Fibroblast of skin of right quadriceps (primary cell): ENCODE results near the gene ZNF341.

Source experiments
- DNase-seq: peaks from one replicate; pipeline ENCODE4 v3.0.0-alpha.2; 2013

The ZNF341 gene

GRCh38 chr20:33702861-33703260 lies 28.9 kb upstream of the ZNF341 start:
- no peak for DNase-seq

GRCh38 chr20:33703498-33704137 lies 28.2 kb upstream of the ZNF341 start:
- DNase-seq: no peak

DNA sequence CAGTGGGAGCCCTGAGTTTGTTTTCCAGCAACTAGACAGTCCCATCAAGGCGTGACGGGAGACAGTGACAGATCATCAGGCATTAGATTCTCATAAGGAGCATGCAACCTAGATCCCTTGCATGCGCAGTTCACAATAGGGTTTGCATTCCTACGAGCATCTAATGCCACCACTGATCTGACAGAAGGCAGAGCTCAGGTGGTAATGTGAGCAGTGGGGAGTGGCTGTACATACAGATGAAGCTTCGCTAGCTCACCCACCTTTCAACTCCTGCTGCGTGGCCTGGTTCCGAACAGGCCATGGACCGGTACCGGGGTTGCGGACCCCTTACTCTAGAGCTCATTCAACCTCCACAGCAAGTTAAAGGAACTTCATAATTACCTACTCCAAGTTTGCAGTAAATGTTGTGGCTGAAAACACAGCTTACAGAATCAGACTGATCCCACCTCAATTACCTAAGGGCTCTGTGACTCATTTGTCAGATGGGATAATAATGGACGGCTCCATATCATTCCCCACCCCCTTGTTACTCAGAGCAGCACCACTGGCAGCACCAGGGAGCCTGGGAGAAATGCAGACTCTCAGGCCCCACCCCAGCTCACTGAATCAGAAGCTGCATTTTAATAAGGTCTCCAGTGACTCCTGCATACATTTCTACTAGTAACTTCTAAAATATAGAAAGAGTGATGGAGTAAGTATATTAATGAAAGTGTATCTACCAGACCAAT lies 27.4 kb upstream of the ZNF341 start:
- no peak for DNase-seq

DNA sequence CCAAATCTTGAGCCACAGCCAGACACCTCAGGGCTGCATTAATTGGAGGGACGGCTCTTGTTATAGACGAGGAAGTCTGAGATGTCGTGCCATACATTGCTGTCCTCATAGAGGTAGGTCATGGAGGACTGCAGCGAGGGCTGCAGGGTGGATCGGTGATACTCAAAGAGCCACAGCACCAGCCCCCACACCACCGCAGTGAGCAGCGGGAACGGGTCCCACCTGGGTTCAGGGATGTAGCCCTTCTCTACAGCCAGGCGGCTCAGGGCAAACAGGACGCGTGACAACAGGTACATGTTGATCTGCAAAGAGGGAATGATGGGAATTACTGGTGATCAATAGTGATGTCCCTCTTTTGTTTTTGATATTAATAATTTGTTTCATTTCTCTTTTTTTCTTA lies 24.1 kb upstream of the ZNF341 start:
- DNase-seq: no peak

- no peak for DNase-seq
Measured at GRCh38 chr20:33709398-33709797, 22.4 kb upstream of the ZNF341 start.

- no peak for DNase-seq
Measured at GRCh38 chr20:33709905-33710541, 21.8 kb upstream of the ZNF341 start.

GRCh38 chr20:33710681-33711445 lies 20.9 kb upstream of the ZNF341 start:
- no peak for DNase-seq

DNA sequence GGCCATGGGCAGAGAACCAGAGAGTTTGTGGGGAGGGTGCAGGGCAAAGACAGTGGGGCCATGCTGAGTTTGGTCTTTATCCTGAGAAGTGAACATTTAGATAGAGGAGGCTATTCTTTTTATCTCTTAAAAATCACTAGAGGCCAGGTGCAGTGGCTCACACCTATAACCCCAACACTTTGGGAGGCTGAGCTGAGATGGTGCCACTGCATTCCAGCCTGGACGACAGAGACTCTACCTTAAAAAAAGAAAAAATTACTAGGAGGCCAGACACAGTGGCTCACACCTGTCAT lies 20.4 kb upstream of the ZNF341 start:
- no peak for DNase-seq

DNA sequence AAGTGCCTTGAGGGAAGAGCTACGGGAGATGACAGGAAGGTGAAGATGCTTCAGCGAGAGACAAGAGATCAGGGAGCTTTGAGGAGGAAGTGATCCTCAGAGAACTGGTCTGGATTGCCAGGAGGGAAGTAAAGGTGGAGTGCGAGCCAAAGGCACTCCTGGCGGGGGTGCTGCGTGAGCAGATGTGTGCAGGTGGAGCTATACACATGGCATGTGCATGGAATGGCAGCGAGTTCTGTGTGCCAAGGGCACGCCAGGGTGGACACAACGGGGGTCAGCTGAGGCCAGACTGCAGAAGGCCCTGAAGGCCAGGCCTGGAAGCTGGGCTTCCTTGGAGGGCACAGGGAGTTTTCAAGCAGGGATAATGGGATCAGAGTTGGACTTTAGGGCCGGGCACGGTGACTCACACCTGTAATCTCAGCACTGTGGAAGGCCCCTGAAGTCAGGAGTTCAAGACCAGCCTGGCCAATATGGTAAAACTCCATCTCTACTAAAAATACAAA lies 17.9 kb upstream of the ZNF341 start:
- DNase-seq: no peak

- DNase-seq: no peak
Measured at GRCh38 chr20:33716498-33716897, 15.3 kb upstream of the ZNF341 start.

DNA sequence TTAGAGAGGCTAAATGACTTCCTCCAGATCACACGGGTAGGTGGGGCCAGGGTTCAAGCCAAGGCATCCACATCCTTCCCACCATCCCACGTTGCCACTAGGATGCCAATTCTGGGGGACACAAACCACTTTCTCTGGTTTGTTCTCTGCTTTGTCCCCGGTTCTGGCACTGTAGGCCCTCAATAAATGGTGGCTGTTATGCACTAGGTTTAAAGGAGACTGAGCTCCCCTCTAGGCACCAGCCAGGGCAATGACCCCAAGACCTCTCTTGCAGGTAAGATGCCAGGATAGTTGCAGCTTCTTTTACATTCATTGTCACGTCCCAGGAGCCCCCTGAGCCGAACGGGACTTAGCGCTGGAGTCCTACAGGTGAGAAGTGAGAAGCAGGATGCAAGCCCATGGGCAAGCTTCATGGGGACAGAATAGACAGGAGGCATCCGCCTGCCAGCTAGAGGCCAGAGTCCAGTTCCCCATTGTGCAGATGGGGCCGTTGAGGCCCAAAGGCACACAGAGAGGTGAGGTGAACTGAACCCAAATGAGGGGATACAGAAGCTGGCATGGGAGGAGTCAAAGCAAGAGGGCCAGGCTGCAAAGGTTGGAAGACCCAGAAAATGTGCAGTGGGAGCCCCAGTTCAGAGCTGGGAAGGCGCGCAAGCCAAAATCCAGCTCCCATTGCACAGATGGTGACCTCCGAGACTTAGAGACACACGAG lies 12.4 kb upstream of the ZNF341 start:
- no peak for DNase-seq

- peak; percentile 99 for DNase-seq
Measured at GRCh38 chr20:33719989-33720709, 11.6 kb upstream of the ZNF341 start, which contains the start of gene PXMP4. Gene PXMP4 (minus strand): TSS chr20:33720310. CDS start chr20:33720207, 103 bp downstream.

DNA sequence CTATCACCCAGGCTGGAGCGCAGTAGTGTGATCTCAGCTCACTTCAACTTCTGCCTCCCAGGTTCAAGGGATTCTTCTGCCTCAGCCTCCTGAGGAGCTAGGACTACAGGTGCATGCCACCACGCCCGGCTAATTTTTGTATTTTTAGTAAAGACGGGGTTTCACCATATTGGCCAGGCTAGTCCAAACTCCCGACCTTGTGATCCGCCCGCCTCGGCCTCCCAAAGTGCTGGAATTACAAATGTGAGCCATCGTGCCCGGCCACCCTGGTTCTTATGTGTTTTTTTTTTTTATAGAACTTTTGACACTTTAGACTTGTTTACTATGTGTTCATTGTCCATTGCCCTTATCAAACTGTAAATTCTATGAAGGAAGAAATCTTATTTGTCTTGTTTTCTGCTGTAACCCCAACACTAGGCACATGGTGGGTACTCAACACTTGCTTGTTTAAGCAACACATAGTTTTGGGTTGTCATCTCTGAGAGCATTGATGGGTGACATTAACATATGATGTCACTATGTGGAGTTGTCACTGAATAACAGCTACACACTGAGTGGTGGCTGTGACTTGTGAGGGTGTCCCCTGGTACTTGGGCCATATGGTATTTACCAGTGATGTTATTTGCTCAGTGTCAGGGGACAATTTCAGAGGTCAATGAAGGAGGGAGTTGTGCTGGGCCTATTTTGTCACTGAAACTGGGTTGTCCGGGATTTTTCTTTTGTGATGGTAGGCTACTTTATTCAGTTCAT lies 10.2 kb upstream of the ZNF341 start:
- no peak for DNase-seq

DNA sequence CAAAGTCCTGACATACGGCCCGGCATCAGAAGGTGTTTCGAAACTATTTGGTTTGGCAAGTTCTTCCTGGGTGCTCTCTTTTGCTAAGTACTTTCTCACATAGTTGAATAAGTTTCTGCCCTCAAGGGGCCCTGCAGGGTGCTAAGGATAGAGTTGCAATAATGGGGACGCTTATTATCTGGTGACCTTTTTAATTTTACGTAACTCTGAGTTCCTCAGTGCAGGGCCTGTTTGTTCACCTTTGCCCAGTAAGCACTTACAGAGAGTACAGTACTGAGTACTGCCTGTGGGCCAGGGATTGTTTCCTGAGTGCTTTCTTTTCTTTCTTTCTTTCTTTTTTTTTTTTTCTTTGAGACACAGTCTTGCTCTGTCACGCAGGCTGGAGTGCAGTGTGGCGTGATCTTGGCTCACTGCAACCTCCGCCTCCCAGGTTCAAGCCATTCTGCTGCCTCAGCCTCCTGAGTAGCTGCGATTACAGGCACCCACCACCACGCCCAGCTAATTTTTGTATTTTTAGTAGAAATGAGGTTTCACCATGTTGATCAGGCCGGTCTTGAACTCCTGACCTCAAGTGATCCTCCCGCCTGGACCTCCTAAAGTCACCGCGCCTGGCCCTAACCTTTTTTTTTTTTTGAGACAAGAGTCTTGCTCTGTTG lies 7.2 kb upstream of the ZNF341 start:
- no peak for DNase-seq

GRCh38 chr20:33725607-33726264 lies 6.1 kb upstream of the ZNF341 start:
- DNase-seq: no peak

DNA sequence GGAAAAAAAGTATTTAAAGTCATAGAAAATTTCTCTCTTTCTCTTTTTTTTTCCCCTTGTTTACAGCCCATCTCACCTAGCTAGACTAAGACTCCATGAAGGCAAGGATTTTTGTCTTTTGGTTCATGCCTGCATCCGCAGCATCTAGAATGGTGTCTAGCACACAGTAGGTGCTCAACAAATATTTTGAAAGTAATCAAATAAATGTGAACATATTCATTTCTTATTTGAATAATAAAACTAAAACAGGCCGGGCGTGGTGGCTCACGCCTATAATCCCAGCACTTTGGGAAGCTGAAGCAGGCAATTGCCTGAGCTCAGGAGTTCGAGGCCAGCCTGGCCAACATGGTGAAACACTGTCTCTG lies 4.7 kb upstream of the ZNF341 start:
- no peak for DNase-seq

GRCh38 chr20:33727806-33728205 lies 4.0 kb upstream of the ZNF341 start:
- no peak for DNase-seq

- no peak for DNase-seq
Measured at GRCh38 chr20:33728463-33728862, 3.3 kb upstream of the ZNF341 start.

GRCh38 chr20:33729101-33729500 lies 2.7 kb upstream of the ZNF341 start:
- DNase-seq: no peak
